Liver (tissue), 9 donors: ENCODE measurements around the gene PHKG1. TPM values are rescaled to one million over a fixed set of nuclear protein-coding genes. Genes with fewer than 3 reads are reported as not detected.

Experiments
- DNase-seq: peaks from one replicate; pipeline ENCODE4 v3.0.0-alpha.2; 2017; ENCODE audit warnings: low spot score
- H3K27ac ChIP-seq, 2 donors: one replicate each; pipeline ENCODE4 v1.7.0; 2013; ENCODE audit warnings: inconsistent platforms in 2 of 2, low read length in 2 of 2, control low read depth in 1 of 2, low read depth in 1 of 2, mild to moderate bottlenecking in 1 of 2
- H3K27me3 ChIP-seq, 4 donors: one replicate each; pipeline versions ENCODE4 v1.6.1 to v1.7.0; 2013; ENCODE audit warnings: low read length in 3 of 4, inconsistent platforms in 1 of 4, mild to moderate bottlenecking in 1 of 4, moderate library complexity in 1 of 4; ENCODE audit not compliant: control insufficient read depth in 4 of 4, insufficient read depth in 4 of 4
- H3K36me3 ChIP-seq, 4 donors: one replicate each; pipeline versions ENCODE4 v1.6.1 to v1.7.0; 2013; ENCODE audit warnings: low read length in 3 of 4, mild to moderate bottlenecking in 3 of 4, low read depth in 1 of 4, moderate library complexity in 1 of 4; ENCODE audit not compliant: control insufficient read depth in 4 of 4, insufficient read depth in 3 of 4
- H3K4me1 ChIP-seq, 4 donors: one replicate each; pipeline versions ENCODE4 v1.6.1 to v1.7.0; 2013; ENCODE audit warnings: low read length in 3 of 4, mild to moderate bottlenecking in 3 of 4, moderate library complexity in 1 of 4; ENCODE audit not compliant: control insufficient read depth in 4 of 4, insufficient read depth in 4 of 4
- H3K4me3 ChIP-seq, 3 donors: one replicate each; pipeline versions ENCODE4 v1.6.1 to v1.7.0; 2013; ENCODE audit warnings: low read length in 3 of 3, control low read depth in 1 of 3, low read depth in 1 of 3, mild to moderate bottlenecking in 1 of 3
- H3K9ac ChIP-seq, 2 donors: one replicate each; pipeline ENCODE4 v1.7.0; 2013; ENCODE audit warnings: low read length in 2 of 2, mild to moderate bottlenecking in 2 of 2, moderate library complexity in 2 of 2, control low read depth in 1 of 2, low read depth in 1 of 2
- H3K9me3 ChIP-seq, 4 donors: one replicate each; pipeline versions ENCODE4 v1.6.1 to v1.7.0; 2013; ENCODE audit warnings: low read length in 3 of 4; ENCODE audit not compliant: control insufficient read depth in 4 of 4
- EGR1 ChIP-seq, 2 donors: IDR thresholded peaks; 2 replicates each; pipeline ENCODE4 v1.6.1; 2016 to 2018; ENCODE audit warnings: antibody characterized with exemption in 2 of 2, low read depth in 2 of 2
- FOXA1 ChIP-seq: IDR thresholded peaks from 2 replicates; pipeline ENCODE4 v1.6.1; 2016; ENCODE audit warnings: antibody characterized with exemption
- FOXA2 ChIP-seq: IDR thresholded peaks from 2 replicates; pipeline ENCODE4 v1.6.1; 2016; ENCODE audit warnings: antibody characterized with exemption
- GABPA ChIP-seq, 2 donors: IDR thresholded peaks in 1 of 2; conservative IDR thresholded peaks in 1 of 2; 2 replicates each; pipeline ENCODE4 v1.6.1; 2016; ENCODE audit warnings: antibody characterized with exemption in 2 of 2, mild to moderate bottlenecking in 1 of 2, moderate library complexity in 1 of 2
- HNF4A ChIP-seq, 2 donors: conservative IDR thresholded peaks; 2 replicates each; pipeline ENCODE4 v1.6.1; 2016; ENCODE audit warnings: antibody characterized with exemption in 2 of 2, mild to moderate bottlenecking in 2 of 2
- HNF4G ChIP-seq: IDR thresholded peaks from 2 replicates; pipeline ENCODE4 v1.6.1; 2016; ENCODE audit warnings: antibody characterized with exemption
- JUND ChIP-seq, 2 donors: IDR thresholded peaks; 2 replicates each; pipeline ENCODE4 v1.6.1; 2016; ENCODE audit warnings: antibody characterized with exemption in 2 of 2
- NR2F2 ChIP-seq: IDR thresholded peaks from 2 replicates; pipeline ENCODE4 v1.6.1; 2016; ENCODE audit warnings: antibody characterized with exemption
- RAD21 ChIP-seq, 2 donors: IDR thresholded peaks; 2 replicates each; pipeline ENCODE4 v1.6.1; 2016; ENCODE audit warnings: antibody characterized with exemption in 2 of 2, mild to moderate bottlenecking in 2 of 2
- RXRA ChIP-seq, 2 donors: IDR thresholded peaks; 2 replicates each; pipeline ENCODE4 v1.6.1; 2017 to 2018; ENCODE audit warnings: antibody characterized with exemption in 2 of 2, mild to moderate bottlenecking in 1 of 2
- SP1 ChIP-seq: IDR thresholded peaks from 2 replicates; pipeline ENCODE4 v1.6.1; 2018; ENCODE audit warnings: antibody characterized with exemption, mild to moderate bottlenecking
- TAF1 ChIP-seq: conservative IDR thresholded peaks from 2 replicates; pipeline ENCODE4 v1.6.1; 2016; ENCODE audit warnings: antibody characterized with exemption, mild to moderate bottlenecking
- YY1 ChIP-seq: IDR thresholded peaks from 2 replicates; pipeline ENCODE4 v1.6.1; 2016; ENCODE audit warnings: antibody characterized with exemption, mild to moderate bottlenecking
- WGBS: extraction: QIAGEN DNeasy Blood & Tissue Kit; methylation state at CpG from one replicate; pipeline ENCODE4 v1.1.7; 2013; 5-methylcytosine and 5-hydroxymethylcytosine counted together
- polyA plus RNA-seq, 2 donors: library from polyadenylated mRNA; stranded (reverse) in 1 of 2; unstranded in 1 of 2; fragments of 200-250 nt in 1 of 2; fragments of >200 nt in 1 of 2; fragmentation: Nextera tagmentation in 1 of 2; extraction: Ambion mirVana in 1 of 2; gene quantifications; one replicate each; pipeline versions ENCODE4 v1.2.1 to v1.2.3, GENCODE V29; 2013 to 2015
- total RNA-seq, 2 donors: library from RNA; depleted of rRNA; stranded (reverse); fragments of >200 nt; gene quantifications; one replicate each; pipeline ENCODE4 v1.2.3, GENCODE V29; 2014
- TF ChIP-seq, protein P1 (sequence below): fragments of 150-350 bp; IDR thresholded peaks from 2 replicates; pipeline ENCODE4 v1.5.1; 2017; ENCODE audit warnings: improper control_type of control experiment, low read depth, low read length; ENCODE audit not compliant: missing input control
- TF ChIP-seq, protein P2 (sequence below): IDR thresholded peaks from 2 replicates; pipeline ENCODE4 v1.6.1; 2016; ENCODE audit warnings: antibody characterized with exemption, mild to moderate bottlenecking
- TF ChIP-seq, protein P3 (sequence below): IDR thresholded peaks from 2 replicates; pipeline ENCODE4 v1.6.1; 2016; ENCODE audit warnings: antibody characterized with exemption
- TF ChIP-seq, protein P4 (sequence below): IDR thresholded peaks from 2 replicates; pipeline ENCODE4 v1.6.1; 2016; ENCODE audit warnings: antibody characterized with exemption
- TF ChIP-seq, protein P5 (sequence below): IDR thresholded peaks from 2 replicates; pipeline ENCODE4 v1.6.1; 2016; ENCODE audit warnings: antibody characterized with exemption
- donor health status: healthy.
- donor health status: healthy.
- donor health status: healthy.
- donor health status: healthy.
- donor health status: healthy.

The PHKG1 gene
- total and polyA plus RNA-seq, 4 donors, result 0.18 to 1.0 (median 0.24) TPM

DNA sequence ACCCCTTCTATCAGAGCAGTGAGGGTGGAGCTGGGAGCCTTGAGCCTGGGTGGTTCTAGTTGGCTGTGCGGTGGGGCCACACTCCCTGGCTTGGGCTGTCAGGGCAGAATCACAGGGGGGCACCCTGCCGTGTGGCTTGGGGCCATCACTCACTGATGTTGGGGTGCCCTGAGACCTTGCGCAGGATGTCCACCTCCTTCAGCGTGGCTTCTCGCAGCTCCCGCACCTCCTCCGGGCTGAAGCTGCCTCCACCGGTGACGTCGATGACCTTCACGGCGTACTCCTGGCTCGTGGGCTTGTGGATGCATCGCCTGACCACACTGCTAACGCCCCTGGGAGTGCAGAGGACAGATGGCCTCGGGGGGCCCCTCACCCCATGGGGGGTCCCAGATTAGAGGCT lies 5.3 kb downstream of the PHKG1 start:
- peaks cover 0 to 7% (median 2%) of the 10 kb centered on the region in 4 donors for H3K36me3 ChIP-seq
- H3K9ac ChIP-seq, result no peak overlapping the region
- no peak for DNase-seq
- no peak overlapping the region for H3K4me3 ChIP-seq
- H3K4me1 ChIP-seq, result peaks cover 0 to 7% (median 6%) of the 10 kb centered on the region in 4 donors
- no peaks in the 10 kb centered on the region for H3K9me3 ChIP-seq
- no peak overlapping the region for H3K27ac ChIP-seq
- no peaks in the 10 kb centered on the region for H3K27me3 ChIP-seq
- TF ChIP-seq FOXA1 (no peak), GABPA (IDR thresholded peaks at IDR 0.05 in 1 of 2, conservative IDR thresholded peaks at IDR 0.05 in 1 of 2) (no peak), HNF4A (conservative IDR thresholded peaks at IDR 0.05) (no peak), TAF1 (no peak)
- TF ChIP-seq, protein P1, sequence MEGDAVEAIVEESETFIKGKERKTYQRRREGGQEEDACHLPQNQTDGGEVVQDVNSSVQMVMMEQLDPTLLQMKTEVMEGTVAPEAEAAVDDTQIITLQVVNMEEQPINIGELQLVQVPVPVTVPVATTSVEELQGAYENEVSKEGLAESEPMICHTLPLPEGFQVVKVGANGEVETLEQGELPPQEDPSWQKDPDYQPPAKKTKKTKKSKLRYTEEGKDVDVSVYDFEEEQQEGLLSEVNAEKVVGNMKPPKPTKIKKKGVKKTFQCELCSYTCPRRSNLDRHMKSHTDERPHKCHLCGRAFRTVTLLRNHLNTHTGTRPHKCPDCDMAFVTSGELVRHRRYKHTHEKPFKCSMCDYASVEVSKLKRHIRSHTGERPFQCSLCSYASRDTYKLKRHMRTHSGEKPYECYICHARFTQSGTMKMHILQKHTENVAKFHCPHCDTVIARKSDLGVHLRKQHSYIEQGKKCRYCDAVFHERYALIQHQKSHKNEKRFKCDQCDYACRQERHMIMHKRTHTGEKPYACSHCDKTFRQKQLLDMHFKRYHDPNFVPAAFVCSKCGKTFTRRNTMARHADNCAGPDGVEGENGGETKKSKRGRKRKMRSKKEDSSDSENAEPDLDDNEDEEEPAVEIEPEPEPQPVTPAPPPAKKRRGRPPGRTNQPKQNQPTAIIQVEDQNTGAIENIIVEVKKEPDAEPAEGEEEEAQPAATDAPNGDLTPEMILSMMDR, result no peak
- TF ChIP-seq, protein P2, sequence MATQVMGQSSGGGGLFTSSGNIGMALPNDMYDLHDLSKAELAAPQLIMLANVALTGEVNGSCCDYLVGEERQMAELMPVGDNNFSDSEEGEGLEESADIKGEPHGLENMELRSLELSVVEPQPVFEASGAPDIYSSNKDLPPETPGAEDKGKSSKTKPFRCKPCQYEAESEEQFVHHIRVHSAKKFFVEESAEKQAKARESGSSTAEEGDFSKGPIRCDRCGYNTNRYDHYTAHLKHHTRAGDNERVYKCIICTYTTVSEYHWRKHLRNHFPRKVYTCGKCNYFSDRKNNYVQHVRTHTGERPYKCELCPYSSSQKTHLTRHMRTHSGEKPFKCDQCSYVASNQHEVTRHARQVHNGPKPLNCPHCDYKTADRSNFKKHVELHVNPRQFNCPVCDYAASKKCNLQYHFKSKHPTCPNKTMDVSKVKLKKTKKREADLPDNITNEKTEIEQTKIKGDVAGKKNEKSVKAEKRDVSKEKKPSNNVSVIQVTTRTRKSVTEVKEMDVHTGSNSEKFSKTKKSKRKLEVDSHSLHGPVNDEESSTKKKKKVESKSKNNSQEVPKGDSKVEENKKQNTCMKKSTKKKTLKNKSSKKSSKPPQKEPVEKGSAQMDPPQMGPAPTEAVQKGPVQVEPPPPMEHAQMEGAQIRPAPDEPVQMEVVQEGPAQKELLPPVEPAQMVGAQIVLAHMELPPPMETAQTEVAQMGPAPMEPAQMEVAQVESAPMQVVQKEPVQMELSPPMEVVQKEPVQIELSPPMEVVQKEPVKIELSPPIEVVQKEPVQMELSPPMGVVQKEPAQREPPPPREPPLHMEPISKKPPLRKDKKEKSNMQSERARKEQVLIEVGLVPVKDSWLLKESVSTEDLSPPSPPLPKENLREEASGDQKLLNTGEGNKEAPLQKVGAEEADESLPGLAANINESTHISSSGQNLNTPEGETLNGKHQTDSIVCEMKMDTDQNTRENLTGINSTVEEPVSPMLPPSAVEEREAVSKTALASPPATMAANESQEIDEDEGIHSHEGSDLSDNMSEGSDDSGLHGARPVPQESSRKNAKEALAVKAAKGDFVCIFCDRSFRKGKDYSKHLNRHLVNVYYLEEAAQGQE, result no peak
- TF ChIP-seq, protein P3, sequence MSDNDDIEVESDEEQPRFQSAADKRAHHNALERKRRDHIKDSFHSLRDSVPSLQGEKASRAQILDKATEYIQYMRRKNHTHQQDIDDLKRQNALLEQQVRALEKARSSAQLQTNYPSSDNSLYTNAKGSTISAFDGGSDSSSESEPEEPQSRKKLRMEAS, result no peak
- 95% methylated on average over 16 of the region's 16 CpGs for WGBS

DNA sequence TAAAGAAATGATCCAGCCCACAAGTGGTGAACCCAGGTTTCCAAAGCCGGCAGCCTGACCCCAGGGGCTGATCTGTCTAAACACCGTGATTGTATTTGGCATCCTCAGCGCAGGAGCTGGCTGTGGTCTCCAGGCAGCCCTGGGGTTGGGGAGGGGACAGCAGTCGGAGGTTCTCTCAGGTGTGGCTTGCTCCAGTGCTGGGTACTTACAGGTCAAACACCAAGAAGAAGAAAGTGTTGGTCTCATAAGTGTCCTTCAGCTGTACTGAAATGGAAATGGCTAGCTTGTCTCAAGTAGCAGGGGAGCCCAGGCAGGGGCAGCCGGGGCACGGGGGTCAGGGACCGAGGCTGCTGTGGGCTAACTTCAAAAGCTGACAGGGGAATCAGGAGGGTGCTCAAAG lies 6.0 kb downstream of the PHKG1 start:
- Histone ChIP-seq H3K36me3 (peaks cover 0 to 7% (median 2%) of the 10 kb centered on the region in 4 donors), H3K27me3 (no peaks in the 10 kb centered on the region), H3K9ac (no peak overlapping the region), H3K27ac (no peak overlapping the region), H3K9me3 (no peaks in the 10 kb centered on the region), H3K4me1 (peaks cover 0 to 5% (median 4%) of the 10 kb centered on the region in 4 donors), H3K4me3 (no peak overlapping the region)
- 96% methylated on average over 7 of the region's 7 CpGs for WGBS
- TF ChIP-seq HNF4A (conservative IDR thresholded peaks at IDR 0.05) (no peak), EGR1 (IDR thresholded peaks at IDR 0.05; ENCODE audit: low read depth in 2 of 2) (no peak), RAD21 (IDR thresholded peaks at IDR 0.05) (no peak), JUND (IDR thresholded peaks at IDR 0.05) (no peak), GABPA (IDR thresholded peaks at IDR 0.05 in 1 of 2, conservative IDR thresholded peaks at IDR 0.05 in 1 of 2) (no peak), TAF1 (no peak), RXRA (IDR thresholded peaks at IDR 0.05) (no peak), FOXA2 (no peak), NR2F2 (no peak), FOXA1 (no peak), HNF4G (no peak), SP1 (no peak), YY1 (no peak)
- TF ChIP-seq, protein P4, sequence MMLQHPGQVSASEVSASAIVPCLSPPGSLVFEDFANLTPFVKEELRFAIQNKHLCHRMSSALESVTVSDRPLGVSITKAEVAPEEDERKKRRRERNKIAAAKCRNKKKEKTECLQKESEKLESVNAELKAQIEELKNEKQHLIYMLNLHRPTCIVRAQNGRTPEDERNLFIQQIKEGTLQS, result no peak
- TF ChIP-seq, protein P1, result no peak
- TF ChIP-seq, protein P5, sequence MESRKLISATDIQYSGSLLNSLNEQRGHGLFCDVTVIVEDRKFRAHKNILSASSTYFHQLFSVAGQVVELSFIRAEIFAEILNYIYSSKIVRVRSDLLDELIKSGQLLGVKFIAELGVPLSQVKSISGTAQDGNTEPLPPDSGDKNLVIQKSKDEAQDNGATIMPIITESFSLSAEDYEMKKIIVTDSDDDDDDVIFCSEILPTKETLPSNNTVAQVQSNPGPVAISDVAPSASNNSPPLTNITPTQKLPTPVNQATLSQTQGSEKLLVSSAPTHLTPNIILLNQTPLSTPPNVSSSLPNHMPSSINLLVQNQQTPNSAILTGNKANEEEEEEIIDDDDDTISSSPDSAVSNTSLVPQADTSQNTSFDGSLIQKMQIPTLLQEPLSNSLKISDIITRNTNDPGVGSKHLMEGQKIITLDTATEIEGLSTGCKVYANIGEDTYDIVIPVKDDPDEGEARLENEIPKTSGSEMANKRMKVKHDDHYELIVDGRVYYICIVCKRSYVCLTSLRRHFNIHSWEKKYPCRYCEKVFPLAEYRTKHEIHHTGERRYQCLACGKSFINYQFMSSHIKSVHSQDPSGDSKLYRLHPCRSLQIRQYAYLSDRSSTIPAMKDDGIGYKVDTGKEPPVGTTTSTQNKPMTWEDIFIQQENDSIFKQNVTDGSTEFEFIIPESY, result no peak
- TF ChIP-seq, protein P3, result no peak
- TF ChIP-seq, protein P2, result no peak
- no peak for DNase-seq
